Nephron progenitor cell (in vitro differentiated cells): ENCODE measurements around the gene CLN5.

Experiments
- DNase-seq: peaks from one replicate; pipeline ENCODE4 v3.0.0; 2021
- H3K27ac Mint-ChIP-seq: 2 replicates; pipeline ENCODE4 v1.8.0; 2021; ENCODE audit warnings: mild to moderate bottlenecking, moderate library complexity, mixed read lengths
- H3K27me3 Mint-ChIP-seq: 2 replicates; pipeline ENCODE4 v1.8.0; 2021; ENCODE audit warnings: mild to moderate bottlenecking, low read depth, mixed read lengths; ENCODE audit not compliant: poor library complexity
- H3K36me3 Mint-ChIP-seq: 2 replicates; pipeline ENCODE4 v1.8.0; 2021; ENCODE audit warnings: low read depth, mixed read lengths
- H3K4me1 Mint-ChIP-seq: 2 replicates; pipeline ENCODE4 v1.8.0; 2021; ENCODE audit warnings: mixed read lengths
- H3K4me3 Mint-ChIP-seq: 2 replicates; pipeline ENCODE4 v1.8.0; 2021; ENCODE audit warnings: mild to moderate bottlenecking, moderate library complexity, mixed read lengths
- H3K9me3 Mint-ChIP-seq: 2 replicates; pipeline ENCODE4 v1.8.0; 2021; ENCODE audit warnings: mild to moderate bottlenecking, moderate library complexity, mixed read lengths
- TF ChIP-seq, protein P1 (sequence below): fragments of 200-600 bp; sonication (generic); IDR thresholded peaks from 2 replicates; pipeline ENCODE4 v1.5.0; 2021; ENCODE audit warnings: antibody characterized with exemption

CLN5 gene

GRCh38 chr13:77016251-77016812 is 24.5 kb downstream of the CLN5 start:
- TF ChIP-seq, protein P1, sequence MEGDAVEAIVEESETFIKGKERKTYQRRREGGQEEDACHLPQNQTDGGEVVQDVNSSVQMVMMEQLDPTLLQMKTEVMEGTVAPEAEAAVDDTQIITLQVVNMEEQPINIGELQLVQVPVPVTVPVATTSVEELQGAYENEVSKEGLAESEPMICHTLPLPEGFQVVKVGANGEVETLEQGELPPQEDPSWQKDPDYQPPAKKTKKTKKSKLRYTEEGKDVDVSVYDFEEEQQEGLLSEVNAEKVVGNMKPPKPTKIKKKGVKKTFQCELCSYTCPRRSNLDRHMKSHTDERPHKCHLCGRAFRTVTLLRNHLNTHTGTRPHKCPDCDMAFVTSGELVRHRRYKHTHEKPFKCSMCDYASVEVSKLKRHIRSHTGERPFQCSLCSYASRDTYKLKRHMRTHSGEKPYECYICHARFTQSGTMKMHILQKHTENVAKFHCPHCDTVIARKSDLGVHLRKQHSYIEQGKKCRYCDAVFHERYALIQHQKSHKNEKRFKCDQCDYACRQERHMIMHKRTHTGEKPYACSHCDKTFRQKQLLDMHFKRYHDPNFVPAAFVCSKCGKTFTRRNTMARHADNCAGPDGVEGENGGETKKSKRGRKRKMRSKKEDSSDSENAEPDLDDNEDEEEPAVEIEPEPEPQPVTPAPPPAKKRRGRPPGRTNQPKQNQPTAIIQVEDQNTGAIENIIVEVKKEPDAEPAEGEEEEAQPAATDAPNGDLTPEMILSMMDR = no peak
- Mint-ChIP-seq H3K4me1 (peaks cover 5% of the 10 kb centered on the region), H3K27me3 (no peaks in the 10 kb centered on the region), H3K27ac (no peak overlapping the region), H3K36me3 (peaks cover 63% of the 10 kb centered on the region), H3K9me3 (no peaks in the 10 kb centered on the region), H3K4me3 (no peak overlapping the region)
- no peak for DNase-seq

GRCh38 chr13:77016888-77017623 is 25.2 kb downstream of the CLN5 start:
- H3K9me3 Mint-ChIP-seq = no peaks in the 10 kb centered on the region
- H3K36me3 Mint-ChIP-seq = peaks cover 55% of the 10 kb centered on the region
- H3K4me3 Mint-ChIP-seq = no peak overlapping the region
- TF ChIP-seq, protein P1 = no peak
- no peak for DNase-seq
- no peak overlapping the region for H3K27ac Mint-ChIP-seq
- no peaks in the 10 kb centered on the region for H3K27me3 Mint-ChIP-seq
- H3K4me1 Mint-ChIP-seq = peaks cover 9% of the 10 kb centered on the region

DNA sequence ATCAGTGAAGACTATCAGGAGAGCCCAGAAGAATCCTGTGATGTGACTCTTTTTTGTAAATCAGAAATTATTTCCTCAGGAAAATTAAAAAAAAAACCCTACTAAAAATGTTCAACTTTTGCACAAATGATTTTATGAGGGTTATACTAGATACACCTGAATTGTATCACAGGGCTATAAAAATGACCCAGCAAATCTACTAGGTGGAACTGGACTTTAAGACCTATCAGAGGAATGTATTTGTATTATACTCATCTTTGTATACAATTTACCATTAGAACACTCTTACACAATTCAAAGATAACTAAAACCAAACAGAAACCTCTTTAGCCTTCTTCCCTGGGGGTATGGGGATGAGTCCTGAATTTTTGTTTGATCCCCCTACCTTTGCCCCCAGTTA is 27.9 kb downstream of the CLN5 start:
- H3K27me3 Mint-ChIP-seq = no peaks in the 10 kb centered on the region
- H3K4me1 Mint-ChIP-seq = peaks cover 31% of the 10 kb centered on the region
- H3K9me3 Mint-ChIP-seq = no peaks in the 10 kb centered on the region
- no peak for DNase-seq
- H3K36me3 Mint-ChIP-seq = peaks cover 28% of the 10 kb centered on the region
- TF ChIP-seq, protein P1 = no peak
- H3K27ac Mint-ChIP-seq = no peak overlapping the region
- no peak overlapping the region for H3K4me3 Mint-ChIP-seq

- H3K4me1 Mint-ChIP-seq = peaks cover 52% of the 10 kb centered on the region
Measured at GRCh38 chr13:77022341-77022740, 30.5 kb downstream of the CLN5 start.

DNA sequence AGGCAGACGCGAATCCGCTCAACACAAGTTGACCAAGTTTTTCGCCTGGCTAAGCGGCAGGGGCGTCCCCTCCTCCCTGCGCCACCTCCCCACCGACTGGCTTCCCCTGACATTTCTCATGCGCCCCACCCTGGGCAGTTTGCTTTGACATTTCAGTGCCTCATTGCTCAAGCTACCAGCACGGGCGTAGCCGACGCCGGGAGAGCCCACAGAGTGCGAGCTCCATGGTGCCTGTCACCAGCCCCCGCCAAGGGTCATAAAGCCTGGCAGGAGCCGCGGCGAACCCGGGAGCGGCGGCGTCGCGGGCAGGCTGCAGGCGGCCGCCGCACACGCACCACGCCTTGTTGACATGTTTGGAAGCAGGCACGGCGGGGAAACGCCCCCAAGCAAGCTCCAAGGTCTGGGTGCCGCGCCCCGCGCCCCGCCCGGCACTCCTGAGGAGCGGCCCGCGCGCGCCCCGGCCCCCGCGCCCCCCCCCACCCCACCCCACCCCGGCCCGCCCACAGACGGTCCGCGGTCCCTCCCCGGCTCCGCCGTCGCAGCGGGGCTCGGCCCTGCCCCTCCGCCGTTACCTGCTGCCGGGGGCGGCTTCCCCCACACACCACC is 34.5 kb downstream of the CLN5 start:
- TF ChIP-seq, protein P1 = no peak
- no peaks in the 10 kb centered on the region for H3K36me3 Mint-ChIP-seq
- H3K4me3 Mint-ChIP-seq = peak overlapping the region; percentile 97
- peaks cover 4% of the 10 kb centered on the region for H3K9me3 Mint-ChIP-seq
- H3K27me3 Mint-ChIP-seq = peaks cover 7% of the 10 kb centered on the region
- DNase-seq = peak; percentile 75
- peaks cover 59% of the 10 kb centered on the region for H3K4me1 Mint-ChIP-seq
- H3K27ac Mint-ChIP-seq = peak overlapping the region; percentile 97

More at GRCh38 chr13:77022341-77022740, 30.5 kb downstream of the CLN5 start:
- Mint-ChIP-seq H3K27ac (no peak overlapping the region), H3K36me3 (peaks cover 4% of the 10 kb centered on the region), H3K27me3 (no peaks in the 10 kb centered on the region), H3K9me3 (no peaks in the 10 kb centered on the region), H3K4me3 (no peak overlapping the region)
- TF ChIP-seq, protein P1 = no peak
- DNase-seq = no peak
